Lower leg skin (tissue), 4 donors: Measurements from ENCODE around the gene IRGQ. TPM values are rescaled to one million over a fixed set of nuclear protein-coding genes. Genes with fewer than 3 reads are reported as not detected.

Experiments
- DNase-seq, 2 donors: peaks; one replicate each; pipeline ENCODE4 v3.0.0-alpha.2; 2019; ENCODE audit warnings: low spot score in 2 of 2
- H3K4me3 ChIP-seq: fragments of 200-600 bp; sonication (generic); 2 replicates; pipeline ENCODE4 v1.5.1; 2017; ENCODE audit warnings: mild to moderate bottlenecking, low read depth; ENCODE audit not compliant: poor library complexity, severe bottlenecking
- POLR2A ChIP-seq, 2 donors: fragments of 450-650 bp; IDR thresholded peaks; one replicate each; pipeline ENCODE4 v1.6.1; 2016 to 2017; ENCODE audit warnings: antibody characterized with exemption in 2 of 2, mild to moderate bottlenecking in 1 of 2, moderate library complexity in 1 of 2
- WGBS, 2 donors: methylation state at CpG; one replicate each; pipeline ENCODE4 v1.1.5; 2018; 5-methylcytosine and 5-hydroxymethylcytosine counted together
- intact Hi-C: fragments of 100-400 bp; cut with DNase I; formaldehyde crosslinking; loops from one replicate; pipeline ENCODE4 v1.15.0; 2023; ENCODE audit warnings: low total_unique reads
- total RNA-seq, 4 donors: library from RNA; depleted of rRNA; stranded (reverse); fragments of >200 nt; gene quantifications; one replicate each; pipeline ENCODE4 v1.1.0, GENCODE V29; 2016
- TF ChIP-seq, protein P1 (sequence below), 3 donors: fragments of 450-650 bp; IDR thresholded peaks; one replicate each; pipeline ENCODE4 v1.5.1; 2016; ENCODE audit warnings: antibody characterized with exemption in 3 of 3, mild to moderate bottlenecking in 3 of 3, moderate library complexity in 2 of 3

IRGQ gene
- total RNA-seq, 4 donors from 2014 or later = 17.4 to 38.9 (median 21.7) TPM

DNA sequence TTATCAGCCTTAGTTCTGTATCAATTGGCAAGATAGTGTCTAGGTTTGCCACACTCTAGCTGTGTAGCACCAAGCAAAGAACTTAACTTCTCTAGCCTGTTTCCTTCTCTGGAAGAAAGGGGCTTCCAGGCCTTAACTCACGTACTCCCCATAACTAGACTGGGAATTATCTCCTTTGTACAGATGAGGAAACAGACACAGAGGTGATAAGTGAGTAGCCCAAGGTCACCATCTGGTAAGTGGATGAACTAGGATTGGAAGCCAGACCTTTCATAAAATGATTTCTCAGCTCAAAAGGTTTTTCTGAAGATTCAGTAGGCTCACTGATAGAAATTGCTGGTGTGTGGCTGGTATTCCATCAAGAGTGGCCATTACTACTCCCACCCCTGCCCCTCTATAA lies 20.4 kb upstream of the IRGQ start:
- 88 to 91% methylated on average over 1 of the region's 1 CpG for WGBS, 2 donors
- no peak for TF ChIP-seq POLR2A (IDR thresholded peaks at IDR 0.05)
- TF ChIP-seq, protein P1, sequence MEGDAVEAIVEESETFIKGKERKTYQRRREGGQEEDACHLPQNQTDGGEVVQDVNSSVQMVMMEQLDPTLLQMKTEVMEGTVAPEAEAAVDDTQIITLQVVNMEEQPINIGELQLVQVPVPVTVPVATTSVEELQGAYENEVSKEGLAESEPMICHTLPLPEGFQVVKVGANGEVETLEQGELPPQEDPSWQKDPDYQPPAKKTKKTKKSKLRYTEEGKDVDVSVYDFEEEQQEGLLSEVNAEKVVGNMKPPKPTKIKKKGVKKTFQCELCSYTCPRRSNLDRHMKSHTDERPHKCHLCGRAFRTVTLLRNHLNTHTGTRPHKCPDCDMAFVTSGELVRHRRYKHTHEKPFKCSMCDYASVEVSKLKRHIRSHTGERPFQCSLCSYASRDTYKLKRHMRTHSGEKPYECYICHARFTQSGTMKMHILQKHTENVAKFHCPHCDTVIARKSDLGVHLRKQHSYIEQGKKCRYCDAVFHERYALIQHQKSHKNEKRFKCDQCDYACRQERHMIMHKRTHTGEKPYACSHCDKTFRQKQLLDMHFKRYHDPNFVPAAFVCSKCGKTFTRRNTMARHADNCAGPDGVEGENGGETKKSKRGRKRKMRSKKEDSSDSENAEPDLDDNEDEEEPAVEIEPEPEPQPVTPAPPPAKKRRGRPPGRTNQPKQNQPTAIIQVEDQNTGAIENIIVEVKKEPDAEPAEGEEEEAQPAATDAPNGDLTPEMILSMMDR (IDR thresholded peaks at IDR 0.05) = no peak
- DNase-seq = no peak
- H3K4me3 ChIP-seq = no peak overlapping the region
- intact Hi-C loops = no loop called here

DNA sequence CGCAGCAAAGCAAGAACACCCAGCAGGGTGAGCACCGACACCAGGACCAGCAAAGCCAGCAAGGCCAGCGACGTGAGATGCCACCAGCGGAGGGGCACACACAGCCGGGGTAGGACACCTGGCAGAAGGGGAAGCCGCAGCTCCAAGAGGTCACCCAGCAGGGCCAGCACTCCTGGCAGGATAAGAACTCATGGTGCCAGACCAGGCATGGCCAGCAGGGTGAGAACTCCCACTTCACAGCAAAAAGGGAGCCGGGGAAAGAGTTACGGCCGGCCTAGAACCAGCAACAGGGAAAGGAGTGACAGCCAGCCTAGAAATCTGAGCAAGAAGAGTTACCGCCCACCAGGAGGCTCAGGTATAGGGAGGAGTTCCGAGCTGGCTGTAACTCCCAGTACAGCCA lies 16.4 kb upstream of the IRGQ start:
- H3K4me3 ChIP-seq = no peak overlapping the region
- no peak for TF ChIP-seq POLR2A (IDR thresholded peaks at IDR 0.05)
- TF ChIP-seq, protein P1 (IDR thresholded peaks at IDR 0.05) = no peak
- intact Hi-C loops = no loop called here
- WGBS, 2 donors = 93 to 97% methylated on average over 11 to 12 of the region's 12 CpGs
- DNase-seq = no peak

DNA sequence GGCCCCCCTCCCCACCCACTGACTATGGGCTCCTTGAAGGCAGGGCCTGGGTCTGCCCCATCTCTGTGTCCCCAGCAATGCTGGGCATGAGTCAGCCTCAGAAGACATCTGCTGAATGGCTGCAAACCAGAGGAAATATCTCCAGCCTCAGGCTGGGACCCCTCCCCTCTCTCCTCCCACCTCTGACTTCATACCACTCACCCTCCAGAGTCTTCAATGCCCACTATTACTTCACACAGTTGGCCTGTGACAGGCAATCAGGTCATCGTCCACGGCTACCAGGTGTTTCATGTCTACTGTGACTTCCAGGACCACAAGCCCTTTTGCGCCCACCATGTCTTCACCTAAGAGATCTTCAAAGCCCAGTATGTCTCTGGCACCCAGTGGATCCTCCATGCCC lies 15.9 kb upstream of the IRGQ start, which contains the start of gene SRRM5:
Gene SRRM5, plus strand, starts transcription at position 301 of the 400 bp plus-strand sequence. Its CDS starts 34 bp downstream, at position 335.
- TF ChIP-seq, protein P1 (IDR thresholded peaks at IDR 0.05) = no peak
- TF ChIP-seq POLR2A (IDR thresholded peaks at IDR 0.05) = no peak
- no peak within 1 kb of the TSS for H3K4me3 ChIP-seq
- intact Hi-C loops = no loop called here
- no peak for DNase-seq
- 96 to 98% methylated on average over 3 of the region's 3 CpGs for WGBS, 2 donors

DNA sequence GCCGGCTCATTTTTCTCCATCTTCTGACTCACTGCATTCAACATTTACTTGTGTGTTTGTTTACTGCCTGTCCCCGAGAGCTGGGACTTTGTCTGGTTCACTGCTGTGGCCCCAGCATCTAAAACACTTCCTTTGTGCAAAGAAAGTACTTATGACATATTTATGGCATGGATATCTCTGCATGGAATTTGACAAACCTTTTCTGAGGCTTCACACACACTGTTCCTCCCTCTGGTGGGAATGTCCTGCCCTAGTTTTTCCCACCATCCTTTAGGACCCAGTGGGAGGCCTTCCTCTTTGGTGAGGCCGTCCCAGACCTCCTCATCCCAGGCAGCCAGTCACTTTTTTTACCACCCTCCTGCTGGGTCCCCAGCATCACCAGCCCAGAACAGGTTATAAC lies 14.6 kb upstream of the IRGQ start:
- WGBS, 2 donors = 77 to 84% methylated on average over 3 of the region's 3 CpGs
- TF ChIP-seq, protein P1 (IDR thresholded peaks at IDR 0.05) = no peak
- TF ChIP-seq POLR2A (IDR thresholded peaks at IDR 0.05) = no peak
- intact Hi-C loops = no loop called here

DNA sequence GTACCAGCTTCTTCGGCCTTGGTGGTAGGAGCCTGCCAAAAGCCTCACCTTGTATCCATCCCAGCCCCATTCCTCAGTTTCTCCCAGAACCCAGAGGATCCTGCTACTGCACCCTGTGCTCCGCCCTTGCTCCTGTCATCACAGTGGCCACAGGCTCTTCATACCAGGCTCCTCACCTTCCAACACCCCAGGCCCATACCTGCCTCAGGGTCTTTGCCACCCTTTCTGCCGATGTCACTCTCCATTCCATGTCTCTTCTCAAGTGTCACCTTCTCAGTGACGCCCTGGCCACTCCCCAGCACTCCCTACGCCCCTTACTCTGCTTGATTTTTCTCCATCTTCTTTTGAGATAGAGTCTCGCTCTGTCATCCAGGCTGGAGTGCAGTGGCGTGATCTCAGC lies 13.9 kb upstream of the IRGQ start:
- WGBS, 2 donors = 76 to 84% methylated on average over 7 of the region's 7 CpGs
- DNase-seq = no peak
- TF ChIP-seq, protein P1 (IDR thresholded peaks at IDR 0.05) = no peak
- no peak for TF ChIP-seq POLR2A (IDR thresholded peaks at IDR 0.05)
- intact Hi-C loops = no loop called here
- H3K4me3 ChIP-seq = no peak overlapping the region

More for the DNA sequence above, 14.6 kb upstream of the IRGQ start:
- no peak for DNase-seq
- H3K4me3 ChIP-seq = no peak overlapping the region
